Suprapubic skin (tissue), 4 donors: ENCODE results near the gene CLN5. TPM values are rescaled to one million over a fixed set of nuclear protein-coding genes. Genes with fewer than 3 reads are reported as not detected.

ENCODE experiments used
- DNase-seq, 2 donors: peaks; one replicate each; pipeline ENCODE4 v3.0.0-alpha.2; 2019; ENCODE audit warnings: low spot score in 2 of 2
- H3K27ac ChIP-seq: fragments of 200-600 bp; sonication (generic); one replicate; pipeline ENCODE4 v1.5.1; 2019
- H3K27me3 ChIP-seq: fragments of 200-600 bp; sonication (generic); one replicate; pipeline ENCODE4 v1.5.1; 2019
- H3K36me3 ChIP-seq: fragments of 200-600 bp; sonication (generic); one replicate; pipeline ENCODE4 v1.5.1; 2019
- H3K4me1 ChIP-seq: fragments of 200-600 bp; sonication (generic); one replicate; pipeline ENCODE4 v1.5.1; 2019
- H3K4me3 ChIP-seq: fragments of 200-600 bp; sonication (generic); one replicate; pipeline ENCODE4 v1.5.1; 2019; ENCODE audit warnings: mild to moderate bottlenecking
- H3K9me3 ChIP-seq: fragments of 200-600 bp; sonication (generic); one replicate; pipeline ENCODE4 v1.5.1; 2019
- EP300 ChIP-seq: sonication (generic); formaldehyde crosslinking; IDR thresholded peaks from one replicate; pipeline ENCODE4 v1.6.1; 2017; ENCODE audit warnings: antibody characterized with exemption
- POLR2A ChIP-seq, 2 donors: fragments of 450-650 bp; IDR thresholded peaks; one replicate each; pipeline ENCODE4 v1.6.1; 2017; ENCODE audit warnings: antibody characterized with exemption in 2 of 2, mild to moderate bottlenecking in 2 of 2, moderate library complexity in 2 of 2
- POLR2AphosphoS5 ChIP-seq, 3 donors: sonication (generic); formaldehyde crosslinking; IDR thresholded peaks; one replicate each; pipeline ENCODE4 v1.6.1; 2017; ENCODE audit warnings: antibody characterized with exemption in 3 of 3
- WGBS: methylation state at CpG from one replicate; pipeline ENCODE4 v1.1.5; 2018; 5-methylcytosine and 5-hydroxymethylcytosine counted together
- total RNA-seq, 4 donors: library from RNA; depleted of rRNA; stranded (reverse); fragments of >200 nt; gene quantifications; one replicate each; pipeline ENCODE4 v1.1.0, GENCODE V29; 2016
- TF ChIP-seq, protein P1 (sequence below), 2 donors: fragments of 200-600 bp in 1 of 2; fragments of 450-650 bp in 1 of 2; sonication (generic) in 1 of 2; IDR thresholded peaks; one replicate each; pipeline ENCODE4 v1.5.1; 2016 to 2019; ENCODE audit warnings: antibody characterized with exemption in 2 of 2, mild to moderate bottlenecking in 1 of 2, moderate library complexity in 1 of 2

The CLN5 gene
- total RNA-seq, 4 donors from 2014 or later, result 15.0 to 27.7 (median 19.4) TPM

DNA sequence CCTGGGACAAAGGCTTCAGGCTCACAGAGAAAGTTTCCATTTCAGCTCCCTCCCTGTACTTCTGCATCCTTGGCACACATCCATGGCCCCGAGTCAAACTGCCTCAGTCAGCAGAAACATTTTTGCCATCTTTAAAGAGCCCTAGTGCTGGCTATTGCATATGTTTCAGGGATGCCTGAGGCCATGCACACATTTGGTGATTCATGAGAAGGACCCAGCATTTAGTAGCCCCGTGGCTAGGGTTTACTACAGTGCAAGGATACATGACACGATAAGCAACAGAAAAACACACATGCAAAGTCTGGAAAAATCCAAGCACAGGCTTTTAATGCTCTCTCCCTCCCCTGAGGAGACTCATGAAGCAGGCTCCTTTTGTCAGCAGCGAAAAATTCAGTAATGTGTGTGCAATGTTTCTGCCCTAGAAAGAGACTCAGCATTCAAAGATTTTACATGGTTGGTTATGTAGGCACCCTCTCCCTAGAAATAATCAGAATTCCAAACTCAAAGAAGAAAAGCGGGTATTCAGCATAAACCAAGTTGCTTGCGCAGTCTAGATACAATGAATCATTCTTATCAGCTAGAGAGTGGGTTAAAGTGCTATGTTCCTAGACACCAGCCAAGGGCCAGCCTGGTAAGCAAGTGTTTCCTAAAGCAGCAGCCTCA is 26.0 kb upstream of the CLN5 start:
- Histone ChIP-seq H3K4me3 (no peak overlapping the region), H3K27me3 (no peaks in the 10 kb centered on the region), H3K36me3 (no peaks in the 10 kb centered on the region), H3K27ac (no peak overlapping the region), H3K4me1 (peaks cover 15% of the 10 kb centered on the region), H3K9me3 (no peaks in the 10 kb centered on the region)
- TF ChIP-seq, protein P1, sequence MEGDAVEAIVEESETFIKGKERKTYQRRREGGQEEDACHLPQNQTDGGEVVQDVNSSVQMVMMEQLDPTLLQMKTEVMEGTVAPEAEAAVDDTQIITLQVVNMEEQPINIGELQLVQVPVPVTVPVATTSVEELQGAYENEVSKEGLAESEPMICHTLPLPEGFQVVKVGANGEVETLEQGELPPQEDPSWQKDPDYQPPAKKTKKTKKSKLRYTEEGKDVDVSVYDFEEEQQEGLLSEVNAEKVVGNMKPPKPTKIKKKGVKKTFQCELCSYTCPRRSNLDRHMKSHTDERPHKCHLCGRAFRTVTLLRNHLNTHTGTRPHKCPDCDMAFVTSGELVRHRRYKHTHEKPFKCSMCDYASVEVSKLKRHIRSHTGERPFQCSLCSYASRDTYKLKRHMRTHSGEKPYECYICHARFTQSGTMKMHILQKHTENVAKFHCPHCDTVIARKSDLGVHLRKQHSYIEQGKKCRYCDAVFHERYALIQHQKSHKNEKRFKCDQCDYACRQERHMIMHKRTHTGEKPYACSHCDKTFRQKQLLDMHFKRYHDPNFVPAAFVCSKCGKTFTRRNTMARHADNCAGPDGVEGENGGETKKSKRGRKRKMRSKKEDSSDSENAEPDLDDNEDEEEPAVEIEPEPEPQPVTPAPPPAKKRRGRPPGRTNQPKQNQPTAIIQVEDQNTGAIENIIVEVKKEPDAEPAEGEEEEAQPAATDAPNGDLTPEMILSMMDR (IDR thresholded peaks at IDR 0.05), result no peak
- TF ChIP-seq EP300 (no peak), POLR2A (IDR thresholded peaks at IDR 0.05) (no peak), POLR2AphosphoS5 (IDR thresholded peaks at IDR 0.05) (no peak)
- WGBS, result 39% methylated on average over 6 of the region's 6 CpGs
- DNase-seq, result no peak

DNA sequence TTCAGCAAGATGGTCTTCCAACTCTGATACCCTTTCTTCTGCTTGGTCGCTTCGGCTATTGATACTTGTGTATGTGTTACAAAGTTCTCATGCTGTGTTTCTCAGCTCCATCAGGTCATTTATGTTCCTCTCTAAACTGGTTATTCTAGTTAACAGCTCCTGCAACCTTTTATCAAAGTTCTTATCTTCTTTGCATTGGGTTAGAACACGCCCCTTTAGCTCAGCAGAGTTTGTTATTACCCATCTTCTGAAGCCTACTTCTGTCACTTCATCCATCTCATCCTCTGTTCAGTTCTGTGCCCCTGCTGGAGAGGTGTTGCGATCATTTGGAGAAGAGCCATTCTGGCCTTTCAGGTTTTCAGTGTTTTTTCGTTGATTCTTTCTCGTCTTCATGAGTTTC is 24.9 kb upstream of the CLN5 start:
- H3K27me3 ChIP-seq, result no peaks in the 10 kb centered on the region
- H3K4me1 ChIP-seq, result peaks cover 15% of the 10 kb centered on the region
- no peak overlapping the region for H3K27ac ChIP-seq
- no peak for DNase-seq
- 77% methylated on average over 6 of the region's 6 CpGs for WGBS
- no peaks in the 10 kb centered on the region for H3K36me3 ChIP-seq
- H3K4me3 ChIP-seq, result no peak overlapping the region
- TF ChIP-seq EP300, result no peak
- no peaks in the 10 kb centered on the region for H3K9me3 ChIP-seq

DNA sequence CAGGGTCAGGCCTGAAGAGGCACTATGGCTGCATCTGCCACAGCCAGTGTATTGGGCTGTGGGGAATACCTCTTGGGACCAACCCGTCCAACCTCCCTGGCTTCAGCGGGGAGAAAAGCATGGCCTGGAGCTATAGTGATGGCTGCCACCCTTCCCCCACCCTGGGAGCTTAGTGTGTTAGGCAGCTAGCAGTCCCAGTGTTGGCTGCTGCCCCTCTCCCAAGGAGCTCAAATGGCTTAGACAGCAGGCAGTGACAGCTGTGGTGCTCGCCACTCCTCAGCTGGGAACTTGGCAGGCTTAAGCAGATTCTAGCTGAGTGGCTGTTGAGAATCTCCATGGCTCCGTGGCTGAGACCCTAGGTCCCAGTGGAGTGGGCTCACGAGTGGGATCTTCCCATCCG is 23.8 kb upstream of the CLN5 start:
- TF ChIP-seq EP300 (no peak), POLR2AphosphoS5 (IDR thresholded peaks at IDR 0.05) (no peak), POLR2A (IDR thresholded peaks at IDR 0.05) (no peak)
- TF ChIP-seq, protein P1 (IDR thresholded peaks at IDR 0.05), result no peak
- Histone ChIP-seq H3K27me3 (no peaks in the 10 kb centered on the region), H3K36me3 (no peaks in the 10 kb centered on the region), H3K9me3 (no peaks in the 10 kb centered on the region), H3K27ac (no peak overlapping the region), H3K4me1 (peaks cover 15% of the 10 kb centered on the region), H3K4me3 (no peak overlapping the region)
- 57% methylated on average over 2 of the region's 6 CpGs for WGBS
- no peak for DNase-seq

DNA sequence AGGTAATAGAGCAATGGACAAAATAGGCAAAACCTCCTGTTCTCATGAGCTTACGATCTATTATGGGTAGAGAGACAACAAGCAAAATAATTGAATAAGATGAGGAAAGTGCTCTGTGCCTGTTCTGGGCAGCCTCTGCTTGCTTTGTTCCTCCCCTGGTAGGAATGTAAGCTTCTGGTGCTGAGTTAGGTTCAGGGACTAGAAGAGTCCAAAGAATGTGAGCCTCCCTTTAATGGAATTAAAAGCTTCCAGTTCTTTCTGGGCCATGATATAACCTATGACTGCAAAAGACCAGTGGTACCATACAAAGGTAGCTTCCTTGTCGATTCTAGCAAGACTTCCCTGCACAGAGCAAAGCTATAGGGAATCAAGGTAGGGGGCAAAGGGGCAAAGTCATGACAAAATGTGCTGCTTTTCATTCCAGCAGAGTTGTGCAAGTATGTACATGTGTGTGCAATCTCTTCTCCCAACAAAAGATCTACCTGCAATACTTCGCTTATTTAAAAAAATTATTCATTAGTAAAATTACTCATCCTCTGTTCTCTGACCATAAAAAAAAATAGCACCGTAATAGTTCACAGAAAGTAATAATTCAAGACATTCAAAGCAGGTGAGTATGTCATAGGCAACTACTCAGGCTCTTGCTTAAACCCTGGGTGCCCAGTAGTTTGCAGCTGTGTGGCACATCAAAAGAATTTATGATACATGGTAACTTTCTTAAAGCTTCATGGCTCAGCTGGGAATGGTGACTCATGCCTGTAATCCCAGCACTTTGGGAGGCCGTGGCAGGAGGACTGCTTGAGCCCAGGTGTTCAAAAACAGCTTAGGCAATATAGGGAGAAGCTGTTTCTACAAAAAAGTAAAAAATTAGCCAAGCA is 22.2 kb upstream of the CLN5 start:
- WGBS, result 58% methylated on average over 5 of the region's 5 CpGs
- Histone ChIP-seq H3K4me1 (peaks cover 15% of the 10 kb centered on the region), H3K27ac (no peak overlapping the region), H3K4me3 (no peak overlapping the region), H3K36me3 (no peaks in the 10 kb centered on the region), H3K9me3 (no peaks in the 10 kb centered on the region), H3K27me3 (no peaks in the 10 kb centered on the region)
- no peak for TF ChIP-seq POLR2AphosphoS5 (IDR thresholded peaks at IDR 0.05)
- TF ChIP-seq EP300, result no peak
- TF ChIP-seq POLR2A (IDR thresholded peaks at IDR 0.05), result no peak
- TF ChIP-seq, protein P1 (IDR thresholded peaks at IDR 0.05), result no peak
- no peak for DNase-seq

DNA sequence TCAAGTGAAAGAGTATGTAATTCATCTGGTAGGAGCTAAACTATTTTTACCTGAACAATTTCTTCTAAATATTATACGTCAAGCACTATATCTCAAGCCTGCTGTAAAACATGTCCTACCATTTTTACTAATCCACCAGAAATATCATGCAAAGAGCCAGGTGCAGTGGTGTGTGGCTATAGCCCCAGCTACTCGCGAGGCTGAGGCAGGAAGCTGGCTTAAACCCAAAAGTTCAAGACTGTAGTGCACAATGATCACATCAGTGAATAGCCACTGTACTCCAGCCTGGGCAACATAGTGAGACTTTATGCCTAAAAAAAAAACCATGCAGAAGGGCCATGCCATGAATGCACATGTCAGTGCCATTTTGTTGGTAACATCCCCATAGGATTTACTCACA is 20.7 kb upstream of the CLN5 start:
- no peak overlapping the region for H3K27ac ChIP-seq
- H3K27me3 ChIP-seq, result peaks cover 2% of the 10 kb centered on the region
- no peaks in the 10 kb centered on the region for H3K9me3 ChIP-seq
- H3K4me1 ChIP-seq, result peaks cover 5% of the 10 kb centered on the region
- TF ChIP-seq EP300, result no peak
- TF ChIP-seq POLR2AphosphoS5 (IDR thresholded peaks at IDR 0.05), result no peak
- no peak for TF ChIP-seq POLR2A (IDR thresholded peaks at IDR 0.05)
- TF ChIP-seq, protein P1 (IDR thresholded peaks at IDR 0.05), result no peak
- no peak for DNase-seq
- H3K4me3 ChIP-seq, result no peak overlapping the region
- H3K36me3 ChIP-seq, result no peaks in the 10 kb centered on the region
- WGBS, result 72% methylated on average over 3 of the region's 3 CpGs
